Erythroblast (primary cell): ENCODE measurements around the gene CMAS.

Experiments used
- GATA1 ChIP-seq: IDR thresholded peaks from 2 replicates; pipeline ENCODE4 v1.6.1; 2011; ENCODE audit warnings: low read depth, mild to moderate bottlenecking, control low read depth, low read length, moderate library complexity
- POLR2A ChIP-seq: IDR thresholded peaks from 2 replicates; pipeline ENCODE4 v1.6.1; 2011; ENCODE audit warnings: mild to moderate bottlenecking, low read length

DNA sequence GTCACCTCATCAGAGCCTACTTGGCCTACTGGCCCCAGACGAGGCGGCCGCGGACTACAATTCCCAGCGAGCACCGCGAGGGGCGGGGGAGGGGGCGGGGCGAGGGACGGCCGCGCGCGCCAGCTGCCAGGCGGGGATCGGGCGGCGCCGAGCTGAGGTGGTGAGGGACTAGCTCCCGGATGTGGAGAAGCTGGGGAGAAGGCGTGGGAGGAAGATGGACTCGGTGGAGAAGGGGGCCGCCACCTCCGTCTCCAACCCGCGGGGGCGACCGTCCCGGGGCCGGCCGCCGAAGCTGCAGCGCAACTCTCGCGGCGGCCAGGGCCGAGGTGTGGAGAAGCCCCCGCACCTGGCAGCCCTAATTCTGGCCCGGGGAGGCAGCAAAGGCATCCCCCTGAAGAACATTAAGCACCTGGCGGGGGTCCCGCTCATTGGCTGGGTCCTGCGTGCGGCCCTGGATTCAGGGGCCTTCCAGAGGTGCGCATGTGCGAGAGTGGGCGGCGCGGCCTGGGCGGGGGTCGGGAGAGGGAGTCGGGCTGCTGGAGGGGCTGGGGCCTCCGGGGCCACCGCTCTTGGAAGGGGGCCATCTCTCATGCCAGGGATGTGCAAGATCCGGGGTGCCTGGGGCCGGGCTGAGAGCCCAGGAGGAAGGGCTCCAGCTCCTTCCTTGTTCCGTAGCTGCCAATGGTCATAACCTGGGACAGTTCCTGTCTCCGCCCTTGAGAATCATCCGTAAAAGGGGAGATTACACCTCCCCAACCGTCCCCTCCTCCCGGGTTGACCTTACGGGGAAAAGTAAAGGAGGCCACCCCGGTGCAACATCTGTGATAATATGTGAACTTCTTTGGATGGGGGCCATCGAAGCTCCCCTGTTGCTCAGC, at the start of gene CMAS:
- TF ChIP-seq POLR2A (peak; percentile 68), GATA1 (no peak)
